WTC11 (cell line): ENCODE results near the gene FGFRL1.

Experiments used
- CREM ChIP-seq: sonication (generic); formaldehyde crosslinking; IDR thresholded peaks from 2 replicates; pipeline ENCODE4 v1.8.1; 2022; ENCODE audit warnings: mild to moderate bottlenecking, missing genetic modification reagents, moderate library complexity
- E2F5 ChIP-seq: sonication (generic); formaldehyde crosslinking; IDR thresholded peaks from 2 replicates; pipeline ENCODE4 v1.8.1; 2022; ENCODE audit warnings: mild to moderate bottlenecking, moderate library complexity, missing genetic modification reagents
- FOXJ3 ChIP-seq: sonication (generic); formaldehyde crosslinking; IDR thresholded peaks from 2 replicates; pipeline ENCODE4 v1.9.0; 2021; ENCODE audit warnings: missing genetic modification reagents, mild to moderate bottlenecking, borderline replicate concordance
- IRF2 ChIP-seq: sonication (generic); formaldehyde crosslinking; IDR thresholded peaks from 2 replicates; pipeline ENCODE4 v1.8.0; 2022; ENCODE audit warnings: low read depth, missing genetic modification reagents, borderline replicate concordance
- NR1H2 ChIP-seq: sonication (generic); formaldehyde crosslinking; IDR thresholded peaks from 2 replicates; pipeline ENCODE4 v1.9.0; 2021; ENCODE audit warnings: mild to moderate bottlenecking, moderate library complexity, missing genetic modification reagents
- SMAD4 ChIP-seq: sonication (generic); formaldehyde crosslinking; IDR thresholded peaks from 2 replicates; pipeline ENCODE4 v1.8.0; 2022; ENCODE audit warnings: mild to moderate bottlenecking, missing genetic modification reagents
- SOX15 ChIP-seq: fragments of 250-450 bp; sonication (Bioruptor Pico); IDR thresholded peaks from 2 replicates; pipeline ENCODE4 v1.9.0; 2021; ENCODE audit warnings: mild to moderate bottlenecking
- TF ChIP-seq, protein P1 (sequence below): fragments of 200-600 bp; IDR thresholded peaks from 2 replicates; pipeline ENCODE4 v1.8.0; 2022; ENCODE audit warnings: antibody characterized with exemption
- TF ChIP-seq, protein P2 (sequence below): sonication (generic); formaldehyde crosslinking; conservative IDR thresholded peaks from 2 replicates; pipeline ENCODE4 v1.8.1; 2022; ENCODE audit warnings: mild to moderate bottlenecking, missing genetic modification reagents
- TF ChIP-seq, protein P3 (sequence below): sonication (generic); formaldehyde crosslinking; IDR thresholded peaks from 2 replicates; pipeline ENCODE4 v1.8.1; 2023; ENCODE audit warnings: mild to moderate bottlenecking, missing genetic modification reagents, moderate library complexity

- TF ChIP-seq SMAD4 (CRISPR knock-in tag) = no peak
- TF ChIP-seq, protein P1, sequence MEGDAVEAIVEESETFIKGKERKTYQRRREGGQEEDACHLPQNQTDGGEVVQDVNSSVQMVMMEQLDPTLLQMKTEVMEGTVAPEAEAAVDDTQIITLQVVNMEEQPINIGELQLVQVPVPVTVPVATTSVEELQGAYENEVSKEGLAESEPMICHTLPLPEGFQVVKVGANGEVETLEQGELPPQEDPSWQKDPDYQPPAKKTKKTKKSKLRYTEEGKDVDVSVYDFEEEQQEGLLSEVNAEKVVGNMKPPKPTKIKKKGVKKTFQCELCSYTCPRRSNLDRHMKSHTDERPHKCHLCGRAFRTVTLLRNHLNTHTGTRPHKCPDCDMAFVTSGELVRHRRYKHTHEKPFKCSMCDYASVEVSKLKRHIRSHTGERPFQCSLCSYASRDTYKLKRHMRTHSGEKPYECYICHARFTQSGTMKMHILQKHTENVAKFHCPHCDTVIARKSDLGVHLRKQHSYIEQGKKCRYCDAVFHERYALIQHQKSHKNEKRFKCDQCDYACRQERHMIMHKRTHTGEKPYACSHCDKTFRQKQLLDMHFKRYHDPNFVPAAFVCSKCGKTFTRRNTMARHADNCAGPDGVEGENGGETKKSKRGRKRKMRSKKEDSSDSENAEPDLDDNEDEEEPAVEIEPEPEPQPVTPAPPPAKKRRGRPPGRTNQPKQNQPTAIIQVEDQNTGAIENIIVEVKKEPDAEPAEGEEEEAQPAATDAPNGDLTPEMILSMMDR = no peak
- TF ChIP-seq E2F5 = no peak
- TF ChIP-seq, protein P2, sequence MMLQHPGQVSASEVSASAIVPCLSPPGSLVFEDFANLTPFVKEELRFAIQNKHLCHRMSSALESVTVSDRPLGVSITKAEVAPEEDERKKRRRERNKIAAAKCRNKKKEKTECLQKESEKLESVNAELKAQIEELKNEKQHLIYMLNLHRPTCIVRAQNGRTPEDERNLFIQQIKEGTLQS (CRISPR knock-in tag) = no peak
- TF ChIP-seq, protein P3, sequence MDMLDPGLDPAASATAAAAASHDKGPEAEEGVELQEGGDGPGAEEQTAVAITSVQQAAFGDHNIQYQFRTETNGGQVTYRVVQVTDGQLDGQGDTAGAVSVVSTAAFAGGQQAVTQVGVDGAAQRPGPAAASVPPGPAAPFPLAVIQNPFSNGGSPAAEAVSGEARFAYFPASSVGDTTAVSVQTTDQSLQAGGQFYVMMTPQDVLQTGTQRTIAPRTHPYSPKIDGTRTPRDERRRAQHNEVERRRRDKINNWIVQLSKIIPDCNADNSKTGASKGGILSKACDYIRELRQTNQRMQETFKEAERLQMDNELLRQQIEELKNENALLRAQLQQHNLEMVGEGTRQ (CRISPR knock-in tag) = no peak
- TF ChIP-seq IRF2 (CRISPR knock-in tag) = no peak
- TF ChIP-seq CREM (CRISPR knock-in tag) = no peak
- TF ChIP-seq FOXJ3 = no peak
- no peak for TF ChIP-seq NR1H2 (CRISPR knock-in tag)
- TF ChIP-seq SOX15 (CRISPR knock-in tag) = no peak
These were observed 47.7 kb downstream of the FGFRL1 start for GRCh38 chr4:1058997-1059665.
